SK-N-SH (cell line): ENCODE measurements around the gene LPCAT2. TPM values are rescaled to one million over a fixed set of nuclear protein-coding genes. Genes with fewer than 3 reads are reported as not detected.

Experiments
- CTCF ChIA-PET: fragments of 300-600, 350-600 bp; formaldehyde crosslinking; extraction: SDS; loops from one replicate; lab custom pipeline; 2021; lab: Yijun Ruan, JAX
- POLR2A ChIA-PET: fragments of 350-600 bp; sonication (Branson Sonifier 250); formaldehyde crosslinking; extraction: SDS; loops from one replicate; lab custom pipeline; 2020; ENCODE audit warnings: antibody characterized with exemption, inconsistent platforms; lab: Yijun Ruan, JAX
- DNase-seq: peaks from one replicate; pipeline ENCODE4 v3.0.0; 2012
- H2AFZ ChIP-seq: fragments of 200-600 bp; sonication (generic); 2 replicates; pipeline ENCODE4 v1.8.1; 2016; ENCODE audit warnings: antibody characterized with exemption, mild to moderate bottlenecking, low read depth
- H3F3A ChIP-seq: fragments of 200-600 bp; sonication (generic); replicated peaks from 2 replicates; pipeline ENCODE3; 2016; ENCODE audit warnings: antibody characterized with exemption, mild to moderate bottlenecking; ENCODE audit not compliant: insufficient read depth
- H3K27ac ChIP-seq, 2 experiments: fragments of 200-500 bp in 1 of 2; fragments of 200-600 bp in 1 of 2; sonication (Bioruptor generic) in 1 of 2; sonication (generic), shearing (Covaris generic) in 1 of 2; 2 replicates each; pipeline versions ENCODE4 v1.5.1 to v1.6.1; 2014 to 2016; ENCODE audit warnings: low read depth in 2 of 2, inconsistent platforms in 1 of 2, low read length in 1 of 2, mild to moderate bottlenecking in 1 of 2, mixed read lengths in 1 of 2
- H3K27me3 ChIP-seq: fragments of 200-600 bp; sonication (generic), shearing (Covaris generic); 2 replicates; pipeline ENCODE4 v1.6.1; 2016; ENCODE audit warnings: mixed run types; ENCODE audit not compliant: insufficient read depth
- H3K36me3 ChIP-seq, 2 experiments: fragments of 200-500 bp in 1 of 2; fragments of 200-600 bp in 1 of 2; sonication (Bioruptor generic) in 1 of 2; sonication (generic) in 1 of 2; replicated peaks in 1 of 2; 2 replicates each; pipeline versions ENCODE3 to v1.5.1; 2014 to 2016; ENCODE audit warnings: low read length in 1 of 2, mild to moderate bottlenecking in 1 of 2; ENCODE audit not compliant: insufficient read depth in 2 of 2, control insufficient read depth in 1 of 2
- H3K4me1 ChIP-seq, 2 experiments: fragments of 200-500 bp in 1 of 2; fragments of 200-600 bp in 1 of 2; sonication (Bioruptor generic) in 1 of 2; sonication (generic), shearing (Covaris generic) in 1 of 2; 2 replicates each; pipeline versions ENCODE4 v1.5.1 to v1.6.1; 2014 to 2016; ENCODE audit warnings: low read depth in 1 of 2, low read length in 1 of 2, mixed run types in 1 of 2; ENCODE audit not compliant: insufficient read depth in 2 of 2, control insufficient read depth in 1 of 2
- H3K4me2 ChIP-seq: fragments of 200-600 bp; sonication (generic), shearing (Covaris generic); 2 replicates; pipeline ENCODE4 v1.6.1; 2017; ENCODE audit warnings: mixed run types
- H3K4me3 ChIP-seq, 2 experiments: fragments of 200-500 bp in 1 of 2; fragments of 200-600 bp in 1 of 2; sonication (Bioruptor generic) in 1 of 2; sonication (generic), shearing (Covaris generic) in 1 of 2; 2 replicates each; pipeline versions ENCODE4 v1.5.1 to v1.8.1; 2014 to 2016; ENCODE audit warnings: low read depth in 2 of 2, inconsistent platforms in 1 of 2, low read length in 1 of 2, mild to moderate bottlenecking in 1 of 2, mixed read lengths in 1 of 2, moderate library complexity in 1 of 2
- H3K79me2 ChIP-seq: fragments of 200-600 bp; sonication (generic); 2 replicates; pipeline ENCODE4 v1.8.1; 2017; ENCODE audit warnings: mild to moderate bottlenecking; ENCODE audit not compliant: insufficient read depth
- H3K9ac ChIP-seq: fragments of 200-600 bp; sonication (generic); 2 replicates; pipeline ENCODE4 v1.6.1; 2017; ENCODE audit warnings: mixed run types
- H3K9me2 ChIP-seq: fragments of 200-600 bp; sonication (generic); 2 replicates; pipeline ENCODE4 v1.6.1; 2017; ENCODE audit warnings: mixed run types
- H3K9me3 ChIP-seq: fragments of 200-600 bp; sonication (generic); 2 replicates; pipeline ENCODE4 v1.6.1; 2017; ENCODE audit warnings: mixed run types, mild to moderate bottlenecking, moderate library complexity
- H4K20me1 ChIP-seq: fragments of 200-600 bp; sonication (generic); 2 replicates; pipeline ENCODE4 v1.6.1; 2017; ENCODE audit warnings: mild to moderate bottlenecking, mixed run types; ENCODE audit not compliant: insufficient read depth
- CTCF ChIP-seq: fragments of 200-600 bp; sonication (generic); IDR thresholded peaks from 2 replicates; pipeline ENCODE4 v1.6.1; 2017; ENCODE audit warnings: antibody characterized with exemption, mild to moderate bottlenecking, moderate library complexity
- FOXJ3 ChIP-seq: sonication (generic); formaldehyde crosslinking; IDR thresholded peaks from 2 replicates; pipeline ENCODE4 v1.5.1; 2020; ENCODE audit warnings: mild to moderate bottlenecking, missing genetic modification reagents
- FOXM1 ChIP-seq: IDR thresholded peaks from 2 replicates; pipeline ENCODE4 v1.4.0; 2012; ENCODE audit warnings: low read depth, mild to moderate bottlenecking
- GATA2 ChIP-seq: sonication (generic); formaldehyde crosslinking; IDR thresholded peaks from 2 replicates; pipeline ENCODE4 v1.5.0; 2020; ENCODE audit warnings: mild to moderate bottlenecking, missing genetic modification reagents
- MAX ChIP-seq: IDR thresholded peaks from 2 replicates; pipeline ENCODE4 v1.4.0; 2012; ENCODE audit warnings: low read depth
- MEF2A ChIP-seq: IDR thresholded peaks from 2 replicates; pipeline ENCODE4 v1.4.0; 2012; ENCODE audit warnings: low read depth, borderline replicate concordance
- MXI1 ChIP-seq: IDR thresholded peaks from 2 replicates; pipeline ENCODE4 v1.6.1; 2012; ENCODE audit warnings: mild to moderate bottlenecking, low read depth, low read length, improper control_type of control experiment
- NRF1 ChIP-seq: IDR thresholded peaks from 2 replicates; pipeline ENCODE4 v1.6.1; 2012; ENCODE audit warnings: low read depth, mild to moderate bottlenecking, low read length
- RAD21 ChIP-seq: IDR thresholded peaks from 2 replicates; pipeline ENCODE4 v1.6.1; 2012; ENCODE audit warnings: mild to moderate bottlenecking, low read length
- RCOR1 ChIP-seq: fragments of 150-350 bp; IDR thresholded peaks from 2 replicates; pipeline ENCODE4 v1.6.1; 2017; ENCODE audit warnings: antibody characterized with exemption, low read length
- RFX5 ChIP-seq: IDR thresholded peaks from 2 replicates; pipeline ENCODE4 v1.6.1; 2012; ENCODE audit warnings: mild to moderate bottlenecking, improper control_type of control experiment, low read length
- SIN3A ChIP-seq: IDR thresholded peaks from 2 replicates; pipeline ENCODE4 v1.6.1; 2012; ENCODE audit warnings: low read depth, mild to moderate bottlenecking, low read length, moderate library complexity, borderline replicate concordance
- SMC3 ChIP-seq: IDR thresholded peaks from 2 replicates; pipeline ENCODE4 v1.6.1; 2012; ENCODE audit warnings: low read depth, low read length, improper control_type of control experiment
- TAF1 ChIP-seq: IDR thresholded peaks from 2 replicates; pipeline ENCODE4 v1.6.1; 2012; ENCODE audit warnings: low read depth, mild to moderate bottlenecking, low read length, moderate library complexity, borderline replicate concordance
- TCF12 ChIP-seq: IDR thresholded peaks from 2 replicates; pipeline ENCODE4 v1.4.0; 2012
- TEAD4 ChIP-seq: IDR thresholded peaks from 2 replicates; pipeline ENCODE4 v1.4.0; 2012; ENCODE audit warnings: mild to moderate bottlenecking, borderline replicate concordance; ENCODE audit not compliant: insufficient read depth
- USF2 ChIP-seq: fragments of 150-350 bp; IDR thresholded peaks from 2 replicates; pipeline ENCODE4 v1.6.1; 2017; ENCODE audit warnings: antibody characterized with exemption, low read length, low read depth, borderline replicate concordance
- polyA plus RNA-seq, 3 experiments: library from polyadenylated mRNA; depleted of rRNA; stranded (reverse); fragments of >200 nt; gene quantifications; 2 replicates each; pipeline ENCODE4 v1.2.3, GENCODE V29; 2012
- TF ChIP-seq, protein P1 (sequence below): fragments of 150-350 bp; IDR thresholded peaks from 2 replicates; pipeline ENCODE4 v1.6.1; 2016; ENCODE audit warnings: mild to moderate bottlenecking, low read depth, low read length
- TF ChIP-seq, protein P2 (sequence below): IDR thresholded peaks from 2 replicates; pipeline ENCODE4 v1.6.1; 2012; ENCODE audit warnings: mild to moderate bottlenecking, low read depth, low read length, moderate library complexity
- TF ChIP-seq, protein P3 (sequence below): IDR thresholded peaks from 2 replicates; pipeline ENCODE4 v1.4.0; 2012; ENCODE audit warnings: low read depth, borderline replicate concordance

The LPCAT2 gene
- polyA plus RNA-seq, 1 of the 3 experiments (the other 2 are of a cell fraction) = 9.1 TPM

DNA sequence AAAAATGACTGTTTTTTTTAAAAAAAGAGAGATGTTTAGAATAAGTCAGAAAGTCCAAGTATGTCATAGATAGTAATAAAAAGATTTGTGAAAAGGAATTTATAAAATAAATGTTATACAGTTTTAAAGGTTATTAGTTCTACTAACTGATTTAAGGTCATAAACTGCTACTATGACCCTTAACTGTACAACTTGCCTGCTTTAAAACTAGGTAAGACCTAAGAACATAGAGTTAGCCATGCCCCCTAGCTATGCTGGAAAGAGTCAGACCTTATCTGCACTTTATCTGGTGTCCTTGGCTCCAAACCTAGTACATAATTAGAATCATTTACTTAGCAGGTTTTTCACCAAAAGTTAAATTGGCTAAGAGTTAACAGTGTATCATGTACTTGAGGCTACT is 123.4 kb downstream of the LPCAT2 start:
- Histone ChIP-seq H3K9me3 (no peaks in the 10 kb centered on the region; the same call in 1 of the 2 replicates), H3K79me2 (no peaks in the 10 kb centered on the region)
- ChIA-PET CTCF (no interaction called here), POLR2A (no interaction called here)
- DNase-seq = no peak
- TF ChIP-seq SIN3A = no peak
- no peak for TF ChIP-seq FOXM1
- no peak for TF ChIP-seq SMC3
- TF ChIP-seq NRF1 = no peak
- no peak for TF ChIP-seq GATA2
- no peak for TF ChIP-seq MXI1
- TF ChIP-seq FOXJ3 = no peak
- TF ChIP-seq, protein P1, sequence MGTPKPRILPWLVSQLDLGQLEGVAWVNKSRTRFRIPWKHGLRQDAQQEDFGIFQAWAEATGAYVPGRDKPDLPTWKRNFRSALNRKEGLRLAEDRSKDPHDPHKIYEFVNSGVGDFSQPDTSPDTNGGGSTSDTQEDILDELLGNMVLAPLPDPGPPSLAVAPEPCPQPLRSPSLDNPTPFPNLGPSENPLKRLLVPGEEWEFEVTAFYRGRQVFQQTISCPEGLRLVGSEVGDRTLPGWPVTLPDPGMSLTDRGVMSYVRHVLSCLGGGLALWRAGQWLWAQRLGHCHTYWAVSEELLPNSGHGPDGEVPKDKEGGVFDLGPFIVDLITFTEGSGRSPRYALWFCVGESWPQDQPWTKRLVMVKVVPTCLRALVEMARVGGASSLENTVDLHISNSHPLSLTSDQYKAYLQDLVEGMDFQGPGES = no peak
- no peak for TF ChIP-seq MEF2A
- no peak for TF ChIP-seq RAD21
- no peak for TF ChIP-seq RFX5
- TF ChIP-seq MAX = no peak
- no peak for TF ChIP-seq USF2
- TF ChIP-seq, all 33 proteins: peak for 0
- no peak overlapping the region for H3K9ac ChIP-seq
- peaks cover 0 to 9% of the 10 kb centered on the region in 2 experiments; a peak in 1 of 4 replicates for H3K4me1 ChIP-seq
- no peak overlapping the region for H3K4me2 ChIP-seq
- H3K27me3 ChIP-seq = no peaks in the 10 kb centered on the region
- no peak overlapping the region for H3K4me3 ChIP-seq
- H4K20me1 ChIP-seq = no peaks in the 10 kb centered on the region
- no peaks in the 10 kb centered on the region for H3F3A ChIP-seq
- H3K9me2 ChIP-seq = no peaks in the 10 kb centered on the region
- H3K36me3 ChIP-seq = no peaks in the 10 kb centered on the region
- H3K27ac ChIP-seq = no peak overlapping the region
- no peak overlapping the region for H2AFZ ChIP-seq

- Histone ChIP-seq H4K20me1 (no peaks in the 10 kb centered on the region), H3K4me3 (no peak overlapping the region), H3F3A (no peaks in the 10 kb centered on the region), H3K9me3 (no peaks in the 10 kb centered on the region; the same call in 1 of the 2 replicates), H3K36me3 (no peaks in the 10 kb centered on the region), H3K4me2 (no peak overlapping the region), H3K27ac (no peak overlapping the region), H3K79me2 (no peaks in the 10 kb centered on the region), H3K9ac (no peak overlapping the region), H2AFZ (no peak overlapping the region), H3K9me2 (no peaks in the 10 kb centered on the region), H3K27me3 (peaks cover 12% of the 10 kb centered on the region; the same call in 1 of the 2 replicates), H3K4me1 (peaks cover 0 to 20% of the 10 kb centered on the region in 2 experiments; a peak in 1 of 4 replicates)
- POLR2A ChIA-PET = no interaction called here
- no peak for DNase-seq
- CTCF ChIA-PET = interaction anchor here (0.9 to 1.5 kb wide), 2 partner anchors 10 to 11 kb away, joined by 3 read pairs; no protein-coding TSS in a partner anchor
- TF ChIP-seq FOXJ3 (no peak), TCF12 (no peak), MAX (no peak), TAF1 (no peak), RCOR1 (no peak), FOXM1 (no peak), GATA2 (no peak), MEF2A (no peak), TEAD4 (no peak), CTCF (no peak)
- TF ChIP-seq, protein P2, sequence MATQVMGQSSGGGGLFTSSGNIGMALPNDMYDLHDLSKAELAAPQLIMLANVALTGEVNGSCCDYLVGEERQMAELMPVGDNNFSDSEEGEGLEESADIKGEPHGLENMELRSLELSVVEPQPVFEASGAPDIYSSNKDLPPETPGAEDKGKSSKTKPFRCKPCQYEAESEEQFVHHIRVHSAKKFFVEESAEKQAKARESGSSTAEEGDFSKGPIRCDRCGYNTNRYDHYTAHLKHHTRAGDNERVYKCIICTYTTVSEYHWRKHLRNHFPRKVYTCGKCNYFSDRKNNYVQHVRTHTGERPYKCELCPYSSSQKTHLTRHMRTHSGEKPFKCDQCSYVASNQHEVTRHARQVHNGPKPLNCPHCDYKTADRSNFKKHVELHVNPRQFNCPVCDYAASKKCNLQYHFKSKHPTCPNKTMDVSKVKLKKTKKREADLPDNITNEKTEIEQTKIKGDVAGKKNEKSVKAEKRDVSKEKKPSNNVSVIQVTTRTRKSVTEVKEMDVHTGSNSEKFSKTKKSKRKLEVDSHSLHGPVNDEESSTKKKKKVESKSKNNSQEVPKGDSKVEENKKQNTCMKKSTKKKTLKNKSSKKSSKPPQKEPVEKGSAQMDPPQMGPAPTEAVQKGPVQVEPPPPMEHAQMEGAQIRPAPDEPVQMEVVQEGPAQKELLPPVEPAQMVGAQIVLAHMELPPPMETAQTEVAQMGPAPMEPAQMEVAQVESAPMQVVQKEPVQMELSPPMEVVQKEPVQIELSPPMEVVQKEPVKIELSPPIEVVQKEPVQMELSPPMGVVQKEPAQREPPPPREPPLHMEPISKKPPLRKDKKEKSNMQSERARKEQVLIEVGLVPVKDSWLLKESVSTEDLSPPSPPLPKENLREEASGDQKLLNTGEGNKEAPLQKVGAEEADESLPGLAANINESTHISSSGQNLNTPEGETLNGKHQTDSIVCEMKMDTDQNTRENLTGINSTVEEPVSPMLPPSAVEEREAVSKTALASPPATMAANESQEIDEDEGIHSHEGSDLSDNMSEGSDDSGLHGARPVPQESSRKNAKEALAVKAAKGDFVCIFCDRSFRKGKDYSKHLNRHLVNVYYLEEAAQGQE = no peak
- TF ChIP-seq, protein P3, sequence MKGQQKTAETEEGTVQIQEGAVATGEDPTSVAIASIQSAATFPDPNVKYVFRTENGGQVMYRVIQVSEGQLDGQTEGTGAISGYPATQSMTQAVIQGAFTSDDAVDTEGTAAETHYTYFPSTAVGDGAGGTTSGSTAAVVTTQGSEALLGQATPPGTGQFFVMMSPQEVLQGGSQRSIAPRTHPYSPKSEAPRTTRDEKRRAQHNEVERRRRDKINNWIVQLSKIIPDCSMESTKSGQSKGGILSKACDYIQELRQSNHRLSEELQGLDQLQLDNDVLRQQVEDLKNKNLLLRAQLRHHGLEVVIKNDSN = no peak
These were observed 125.3 kb downstream of the LPCAT2 start for GRCh38 chr16:55634193-55634592.
